ENCODE measurements around the gene VASP. TPM values are rescaled to one million over a fixed set of nuclear protein-coding genes. Genes with fewer than 3 reads are reported as not detected.

The VASP gene
- total RNA-seq, 1 experiment from 2014 or later: 152 TPM

DNA sequence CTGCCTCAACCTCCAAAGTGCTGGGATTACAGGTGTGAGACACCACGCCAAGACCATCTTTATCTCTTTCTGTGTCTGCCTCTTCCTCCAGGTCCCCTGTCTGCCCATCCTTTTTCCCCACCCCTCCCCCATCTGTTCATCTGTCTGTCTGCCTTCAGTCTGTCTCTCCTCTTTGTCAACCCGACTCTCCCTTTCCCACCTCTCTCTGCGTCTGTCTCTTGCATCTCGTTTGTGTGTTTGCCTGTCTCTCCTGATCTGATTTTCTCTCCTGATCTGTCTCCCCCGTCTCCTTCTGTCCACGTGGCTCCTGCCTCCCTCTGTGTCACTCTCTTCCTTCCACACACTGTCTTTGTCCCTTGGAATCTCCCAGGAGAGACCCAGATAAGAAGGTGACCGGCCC is 10.0 kb downstream of the VASP start:
- no peak for ATAC-seq
- Histone ChIP-seq H3K4me1 (ENCODE audit: control insufficient read depth in 1 of 2, insufficient read depth in 2 of 2, low read length in 2 of 2) (peaks cover 32 to 69% of the 10 kb centered on the region in 2 experiments), H3K9me3 (ENCODE audit: control insufficient read depth in 1 of 2, insufficient read depth in 1 of 2, low read depth in 1 of 2, low read length in 2 of 2) (no peaks in the 10 kb centered on the region), H2AFZ (ENCODE audit: low read depth, low read length, poor library complexity, severe bottlenecking) (no peak overlapping the region), H4K20me1 (ENCODE audit: insufficient read depth) (no peaks in the 10 kb centered on the region; the same call in 1 of the 2 replicates), H3K9me2 (ENCODE audit: insufficient read depth) (no peaks in the 10 kb centered on the region), H3K36me3 (ENCODE audit: control insufficient read depth in 1 of 2, insufficient read depth in 2 of 2, low read length in 2 of 2) (peaks cover 10 to 22% of the 10 kb centered on the region in 2 experiments; a peak in 2 of 4 replicates), H3K27me3 (ENCODE audit: insufficient read depth, low read length) (no peaks in the 10 kb centered on the region), H3K27ac (ENCODE audit: low read depth, low read length) (no peak overlapping the region), H3K79me2 (ENCODE audit: insufficient read depth, low read length) (peaks cover 74% of the 10 kb centered on the region), H3K9ac (ENCODE audit: low read length) (no peak overlapping the region), H3K4me2 (ENCODE audit: low read length) (no peak overlapping the region), H3K4me3 (replicated peaks in 1 of 2; ENCODE audit: low read depth in 1 of 2, low read length in 2 of 2) (no peak overlapping the region)
- ChIA-PET POLR2A (no interaction called here), CTCF (no interaction called here), RAD21 (ENCODE audit: low non-redundant PET in 1 of 2, low total read pairs in 2 of 2, uncharacterized antibody in 2 of 2, unreplicated experiment in 2 of 2) (no interaction called here)
- no peak for DNase-seq (ENCODE audit: low read depth, low spot score)
- intact Hi-C loops (cut with micrococcal nuclease): no loop called here
- BruUV-seq (replicated peaks): no TSS peak
- no peak for TF ChIP-seq JUND (IDR thresholded peaks at IDR 0.05)
- TF ChIP-seq, protein P1, sequence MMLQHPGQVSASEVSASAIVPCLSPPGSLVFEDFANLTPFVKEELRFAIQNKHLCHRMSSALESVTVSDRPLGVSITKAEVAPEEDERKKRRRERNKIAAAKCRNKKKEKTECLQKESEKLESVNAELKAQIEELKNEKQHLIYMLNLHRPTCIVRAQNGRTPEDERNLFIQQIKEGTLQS (IDR thresholded peaks at IDR 0.05): no peak

DNA sequence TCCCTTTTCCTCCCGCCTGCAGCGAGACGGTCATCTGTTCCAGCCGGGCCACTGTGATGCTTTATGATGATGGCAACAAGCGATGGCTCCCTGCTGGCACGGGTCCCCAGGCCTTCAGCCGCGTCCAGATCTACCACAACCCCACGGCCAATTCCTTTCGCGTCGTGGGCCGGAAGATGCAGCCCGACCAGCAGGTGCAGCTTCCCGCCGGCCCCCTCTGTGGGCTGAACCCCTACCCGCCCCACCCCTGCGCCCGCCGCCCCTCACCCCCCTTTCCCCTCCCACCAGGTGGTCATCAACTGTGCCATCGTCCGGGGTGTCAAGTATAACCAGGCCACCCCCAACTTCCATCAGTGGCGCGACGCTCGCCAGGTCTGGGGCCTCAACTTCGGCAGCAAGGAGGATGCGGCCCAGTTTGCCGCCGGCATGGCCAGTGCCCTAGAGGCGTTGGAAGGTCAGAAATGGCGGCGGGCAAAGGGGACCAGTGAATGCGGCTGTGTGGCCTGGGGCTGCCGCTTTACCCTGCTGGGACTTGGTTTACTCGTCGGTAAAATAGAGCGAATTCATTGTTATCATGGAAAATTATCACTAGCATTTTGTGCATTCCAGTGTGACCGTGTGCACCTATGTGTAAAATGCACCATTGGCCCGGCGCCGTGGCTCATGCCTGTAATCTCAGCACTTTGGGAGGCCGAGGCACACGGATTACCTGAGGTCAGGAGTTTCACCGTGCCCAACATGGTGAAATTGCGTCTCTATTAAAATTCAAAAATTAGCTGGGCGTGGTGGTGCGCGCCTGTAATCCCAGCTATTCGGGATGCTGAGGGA is 10.6 kb downstream of the VASP start:
- DNase-seq (ENCODE audit: low read depth, low spot score) (no peak), ATAC-seq (no peak)
- Histone ChIP-seq H2AFZ (ENCODE audit: low read depth, low read length, poor library complexity, severe bottlenecking) (no peak overlapping the region), H3K4me1 (ENCODE audit: control insufficient read depth in 1 of 2, insufficient read depth in 2 of 2, low read length in 2 of 2) (peaks cover 32 to 69% of the 10 kb centered on the region in 2 experiments), H3K4me2 (ENCODE audit: low read length) (no peak overlapping the region), H3K36me3 (ENCODE audit: control insufficient read depth in 1 of 2, insufficient read depth in 2 of 2, low read length in 2 of 2) (peaks cover 11 to 22% of the 10 kb centered on the region in 2 experiments; a peak in 2 of 4 replicates), H3K4me3 (replicated peaks in 1 of 2; ENCODE audit: low read depth in 1 of 2, low read length in 2 of 2) (no peak overlapping the region), H3K9me2 (ENCODE audit: insufficient read depth) (no peaks in the 10 kb centered on the region), H3K9me3 (ENCODE audit: control insufficient read depth in 1 of 2, insufficient read depth in 1 of 2, low read depth in 1 of 2, low read length in 2 of 2) (no peaks in the 10 kb centered on the region), H3K27me3 (ENCODE audit: insufficient read depth, low read length) (no peaks in the 10 kb centered on the region), H3K9ac (ENCODE audit: low read length) (no peak overlapping the region), H4K20me1 (ENCODE audit: insufficient read depth) (no peaks in the 10 kb centered on the region; the same call in 1 of the 2 replicates), H3K27ac (ENCODE audit: low read depth, low read length) (no peak overlapping the region), H3K79me2 (ENCODE audit: insufficient read depth, low read length) (peaks cover 68% of the 10 kb centered on the region)
- ChIA-PET RAD21 (ENCODE audit: low non-redundant PET in 1 of 2, low total read pairs in 2 of 2, uncharacterized antibody in 2 of 2, unreplicated experiment in 2 of 2) (no interaction called here), CTCF (no interaction called here), POLR2A (no interaction called here)
- intact Hi-C loops (cut with micrococcal nuclease): no loop called here
- no TSS peak for BruUV-seq (replicated peaks)
- TF ChIP-seq, protein P1 (IDR thresholded peaks at IDR 0.05): no peak
- TF ChIP-seq POLR2A (IDR thresholded peaks at IDR 0.05; ENCODE audit: borderline replicate concordance, extremely low read depth, insufficient read depth, insufficient read length) (no peak), ZFX (IDR thresholded peaks at IDR 0.05) (no peak), SRF (IDR thresholded peaks at IDR 0.05; ENCODE audit: low read depth) (no peak), EGR1 (IDR thresholded peaks at IDR 0.05; ENCODE audit: low read depth) (no peak), ZNF274 (IDR thresholded peaks at IDR 0.05; ENCODE audit: low read depth, low read length) (no peak), FOSL1 (IDR thresholded peaks at IDR 0.05; ENCODE audit: low read depth) (no peak), TCF7L2 (IDR thresholded peaks at IDR 0.05; ENCODE audit: borderline replicate concordance, extremely low read depth, insufficient read depth, insufficient read length) (no peak), YY1 (IDR thresholded peaks at IDR 0.05; ENCODE audit: extremely low read depth, insufficient replicate concordance, low read depth, low read length) (no peak), RAD21 (IDR thresholded peaks at IDR 0.05; ENCODE audit: low read depth) (no peak), JUND (IDR thresholded peaks at IDR 0.05) (no peak), EZH2 (IDR thresholded peaks at IDR 0.05) (no peak)
- TF ChIP-seq, protein P2, sequence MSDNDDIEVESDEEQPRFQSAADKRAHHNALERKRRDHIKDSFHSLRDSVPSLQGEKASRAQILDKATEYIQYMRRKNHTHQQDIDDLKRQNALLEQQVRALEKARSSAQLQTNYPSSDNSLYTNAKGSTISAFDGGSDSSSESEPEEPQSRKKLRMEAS (IDR thresholded peaks at IDR 0.05): no peak
- TF ChIP-seq, protein P3, sequence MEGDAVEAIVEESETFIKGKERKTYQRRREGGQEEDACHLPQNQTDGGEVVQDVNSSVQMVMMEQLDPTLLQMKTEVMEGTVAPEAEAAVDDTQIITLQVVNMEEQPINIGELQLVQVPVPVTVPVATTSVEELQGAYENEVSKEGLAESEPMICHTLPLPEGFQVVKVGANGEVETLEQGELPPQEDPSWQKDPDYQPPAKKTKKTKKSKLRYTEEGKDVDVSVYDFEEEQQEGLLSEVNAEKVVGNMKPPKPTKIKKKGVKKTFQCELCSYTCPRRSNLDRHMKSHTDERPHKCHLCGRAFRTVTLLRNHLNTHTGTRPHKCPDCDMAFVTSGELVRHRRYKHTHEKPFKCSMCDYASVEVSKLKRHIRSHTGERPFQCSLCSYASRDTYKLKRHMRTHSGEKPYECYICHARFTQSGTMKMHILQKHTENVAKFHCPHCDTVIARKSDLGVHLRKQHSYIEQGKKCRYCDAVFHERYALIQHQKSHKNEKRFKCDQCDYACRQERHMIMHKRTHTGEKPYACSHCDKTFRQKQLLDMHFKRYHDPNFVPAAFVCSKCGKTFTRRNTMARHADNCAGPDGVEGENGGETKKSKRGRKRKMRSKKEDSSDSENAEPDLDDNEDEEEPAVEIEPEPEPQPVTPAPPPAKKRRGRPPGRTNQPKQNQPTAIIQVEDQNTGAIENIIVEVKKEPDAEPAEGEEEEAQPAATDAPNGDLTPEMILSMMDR (IDR thresholded peaks at IDR 0.05 in 2 of 3, conservative IDR thresholded peaks at IDR 0.05 in 1 of 3; ENCODE audit: borderline replicate concordance in 1 of 3, insufficient read depth in 1 of 3, low read depth in 2 of 3, low read length in 2 of 3): no peak
- TF ChIP-seq, protein P4, sequence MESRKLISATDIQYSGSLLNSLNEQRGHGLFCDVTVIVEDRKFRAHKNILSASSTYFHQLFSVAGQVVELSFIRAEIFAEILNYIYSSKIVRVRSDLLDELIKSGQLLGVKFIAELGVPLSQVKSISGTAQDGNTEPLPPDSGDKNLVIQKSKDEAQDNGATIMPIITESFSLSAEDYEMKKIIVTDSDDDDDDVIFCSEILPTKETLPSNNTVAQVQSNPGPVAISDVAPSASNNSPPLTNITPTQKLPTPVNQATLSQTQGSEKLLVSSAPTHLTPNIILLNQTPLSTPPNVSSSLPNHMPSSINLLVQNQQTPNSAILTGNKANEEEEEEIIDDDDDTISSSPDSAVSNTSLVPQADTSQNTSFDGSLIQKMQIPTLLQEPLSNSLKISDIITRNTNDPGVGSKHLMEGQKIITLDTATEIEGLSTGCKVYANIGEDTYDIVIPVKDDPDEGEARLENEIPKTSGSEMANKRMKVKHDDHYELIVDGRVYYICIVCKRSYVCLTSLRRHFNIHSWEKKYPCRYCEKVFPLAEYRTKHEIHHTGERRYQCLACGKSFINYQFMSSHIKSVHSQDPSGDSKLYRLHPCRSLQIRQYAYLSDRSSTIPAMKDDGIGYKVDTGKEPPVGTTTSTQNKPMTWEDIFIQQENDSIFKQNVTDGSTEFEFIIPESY (IDR thresholded peaks at IDR 0.05; ENCODE audit: extremely low read depth, insufficient replicate concordance, low read length): no peak
